Keratinocyte (primary cell): ENCODE results near the gene CCL28.

Experiments
- EZH2 ChIP-seq: IDR thresholded peaks from one replicate; pipeline ENCODE4 v1.6.1; 2012; ENCODE audit warnings: inconsistent platforms, mild to moderate bottlenecking, low read length, moderate library complexity
- TF ChIP-seq, protein P1 (sequence below), 3 experiments: IDR thresholded peaks in 1 of 3; conservative IDR thresholded peaks in 1 of 3; optimal IDR thresholded peaks in 1 of 3; 2 replicates in 2 of 3; 3 replicates in 1 of 3; pipeline versions ENCODE3 to v1.5.1; 2011; ENCODE audit warnings: low read length in 3 of 3, mild to moderate bottlenecking in 3 of 3, moderate library complexity in 2 of 3, control low read depth in 1 of 3, inconsistent platforms in 1 of 3; ENCODE audit not compliant: insufficient read depth in 2 of 3; ENCODE audit errors: extremely low read depth in 1 of 3

DNA sequence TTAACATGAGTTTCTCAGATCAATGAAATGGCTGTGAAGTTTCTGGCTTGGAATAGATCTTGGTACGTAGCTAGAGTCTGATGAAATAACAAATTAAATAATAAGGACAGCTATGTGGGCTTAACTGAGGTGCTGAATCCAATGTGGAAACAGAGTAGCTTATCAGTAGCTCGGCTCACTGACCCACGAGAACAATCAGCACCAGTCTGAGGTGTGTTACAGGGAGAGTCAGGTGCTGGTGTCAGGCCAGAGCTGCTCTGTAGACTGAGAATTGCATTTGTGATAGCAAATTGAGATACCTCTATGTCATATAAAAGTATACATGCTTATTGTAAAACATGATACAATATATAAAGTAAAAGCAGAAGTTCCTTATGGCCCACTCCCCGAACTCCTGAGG is 21.2 kb upstream of the CCL28 start:
- TF ChIP-seq, protein P1, sequence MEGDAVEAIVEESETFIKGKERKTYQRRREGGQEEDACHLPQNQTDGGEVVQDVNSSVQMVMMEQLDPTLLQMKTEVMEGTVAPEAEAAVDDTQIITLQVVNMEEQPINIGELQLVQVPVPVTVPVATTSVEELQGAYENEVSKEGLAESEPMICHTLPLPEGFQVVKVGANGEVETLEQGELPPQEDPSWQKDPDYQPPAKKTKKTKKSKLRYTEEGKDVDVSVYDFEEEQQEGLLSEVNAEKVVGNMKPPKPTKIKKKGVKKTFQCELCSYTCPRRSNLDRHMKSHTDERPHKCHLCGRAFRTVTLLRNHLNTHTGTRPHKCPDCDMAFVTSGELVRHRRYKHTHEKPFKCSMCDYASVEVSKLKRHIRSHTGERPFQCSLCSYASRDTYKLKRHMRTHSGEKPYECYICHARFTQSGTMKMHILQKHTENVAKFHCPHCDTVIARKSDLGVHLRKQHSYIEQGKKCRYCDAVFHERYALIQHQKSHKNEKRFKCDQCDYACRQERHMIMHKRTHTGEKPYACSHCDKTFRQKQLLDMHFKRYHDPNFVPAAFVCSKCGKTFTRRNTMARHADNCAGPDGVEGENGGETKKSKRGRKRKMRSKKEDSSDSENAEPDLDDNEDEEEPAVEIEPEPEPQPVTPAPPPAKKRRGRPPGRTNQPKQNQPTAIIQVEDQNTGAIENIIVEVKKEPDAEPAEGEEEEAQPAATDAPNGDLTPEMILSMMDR (optimal IDR thresholded peaks at IDR 0.05 in 1 of 3, IDR thresholded peaks at IDR 0.05 in 1 of 3, conservative IDR thresholded peaks at IDR 0.05 in 1 of 3; ENCODE audit: extremely low read depth in 1 of 3, insufficient read depth in 2 of 3, low read length in 3 of 3): no peak
- no peak for TF ChIP-seq EZH2
